Astrocyte (in vitro differentiated cells and primary cell): Measurements from ENCODE around the gene CFAP73. TPM values are rescaled to one million over a fixed set of nuclear protein-coding genes. Genes with fewer than 3 reads are reported as not detected.

ENCODE experiments used
- DNase-seq: peaks from one replicate; pipeline ENCODE4 v3.0.0-alpha.2; 2010; ENCODE audit warnings: low read depth
- FAIRE-seq: peaks from 2 replicates; lab custom pipeline; 2011; peaks lifted over from hg19 to GRCh38; lab: Jason Lieb, UNC
- H2AFZ ChIP-seq: 2 replicates; pipeline ENCODE4 v1.6.0; 2012; ENCODE audit warnings: low read depth, low read length, inconsistent platforms
- H3K27ac ChIP-seq: 2 replicates; pipeline ENCODE4 v1.5.1; 2011; ENCODE audit warnings: low read depth, low read length, inconsistent platforms
- H3K27me3 ChIP-seq: 2 replicates; pipeline ENCODE4 v1.6.0; 2011; ENCODE audit warnings: low read length, inconsistent platforms; ENCODE audit not compliant: insufficient read depth
- H3K36me3 ChIP-seq: 2 replicates; pipeline ENCODE4 v1.5.1; 2011; ENCODE audit warnings: low read length, inconsistent platforms; ENCODE audit not compliant: insufficient read depth
- H3K4me1 ChIP-seq: 2 replicates; pipeline ENCODE4 v1.5.1; 2011; ENCODE audit warnings: low read length, inconsistent platforms; ENCODE audit not compliant: insufficient read depth
- H3K4me2 ChIP-seq: 2 replicates; pipeline ENCODE4 v1.6.0; 2012; ENCODE audit warnings: low read length, inconsistent platforms
- H3K4me3 ChIP-seq: 2 replicates; pipeline ENCODE4 v1.5.1; 2011; ENCODE audit warnings: low read depth, mild to moderate bottlenecking, low read length, inconsistent platforms; ENCODE audit not compliant: insufficient read depth
- H3K79me2 ChIP-seq: 2 replicates; pipeline ENCODE4 v1.6.0; 2012; ENCODE audit warnings: mild to moderate bottlenecking, low read length, inconsistent platforms; ENCODE audit not compliant: insufficient read depth
- H3K9ac ChIP-seq: 2 replicates; pipeline ENCODE4 v1.6.0; 2012; ENCODE audit warnings: mild to moderate bottlenecking, low read length, inconsistent platforms
- H3K9me3 ChIP-seq: 2 replicates; pipeline ENCODE4 v1.5.1; 2012; ENCODE audit warnings: low read depth, mild to moderate bottlenecking, low read length, inconsistent platforms; ENCODE audit not compliant: insufficient read depth
- H4K20me1 ChIP-seq: 2 replicates; pipeline ENCODE4 v1.6.0; 2012; ENCODE audit warnings: low read length, inconsistent platforms; ENCODE audit not compliant: insufficient read depth
- H3K27ac Mint-ChIP-seq: one replicate; pipeline ENCODE4 v1.8.0; 2021; ENCODE audit warnings: mild to moderate bottlenecking, mixed read lengths; ENCODE audit not compliant: unreplicated experiment
- H3K27me3 Mint-ChIP-seq: one replicate; pipeline ENCODE4 v1.8.0; 2021; ENCODE audit warnings: low read depth, mixed read lengths; ENCODE audit not compliant: unreplicated experiment
- H3K36me3 Mint-ChIP-seq: one replicate; pipeline ENCODE4 v1.8.0; 2021; ENCODE audit warnings: low read depth, mixed read lengths; ENCODE audit not compliant: unreplicated experiment
- H3K4me1 Mint-ChIP-seq: one replicate; pipeline ENCODE4 v1.8.0; 2021; ENCODE audit warnings: low read depth, mixed read lengths; ENCODE audit not compliant: unreplicated experiment
- H3K4me3 Mint-ChIP-seq: one replicate; pipeline ENCODE4 v1.8.0; 2021; ENCODE audit warnings: mild to moderate bottlenecking, moderate library complexity, mixed read lengths; ENCODE audit not compliant: unreplicated experiment
- H3K9me3 Mint-ChIP-seq: one replicate; pipeline ENCODE4 v1.8.0; 2021; ENCODE audit warnings: mild to moderate bottlenecking, mixed read lengths; ENCODE audit not compliant: unreplicated experiment
- EZH2 ChIP-seq: IDR thresholded peaks from 2 replicates; pipeline ENCODE4 v1.6.1; 2012; ENCODE audit warnings: mild to moderate bottlenecking, low read length, inconsistent platforms; ENCODE audit not compliant: insufficient read depth
- total RNA-seq: library from RNA; stranded (reverse); gene quantifications from 2 replicates; pipeline ENCODE4 v1.2.1, GENCODE V29; 2021
- TF ChIP-seq, protein P1 (sequence below): IDR thresholded peaks from 2 replicates; pipeline ENCODE4 v1.5.1; 2011; ENCODE audit warnings: low read depth, mild to moderate bottlenecking, inconsistent platforms, low read length, moderate library complexity; ENCODE audit not compliant: insufficient read depth

Gene CFAP73
- total RNA-seq, 1 donor from 2014 or later: not detected

DNA sequence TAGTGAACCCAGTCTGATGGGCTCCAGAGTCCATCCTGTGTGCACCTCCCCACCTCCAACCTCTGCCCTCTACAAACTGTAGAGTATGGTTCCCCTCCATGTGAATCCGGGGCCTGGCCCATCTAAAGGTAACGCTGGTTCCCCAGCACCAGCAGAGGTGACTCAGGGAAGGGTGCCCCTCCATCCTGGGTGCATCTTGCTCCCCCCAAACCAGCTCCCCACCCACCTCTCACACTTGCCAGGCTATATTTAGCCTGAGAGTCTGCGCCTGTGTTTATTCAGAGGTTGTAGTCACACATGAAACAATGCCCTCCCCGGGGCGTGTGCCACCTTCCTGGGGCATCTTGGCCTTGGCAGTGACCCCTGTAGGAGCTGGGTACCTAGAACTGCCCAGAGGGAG, 40.2 kb upstream of the CFAP73 start:
- FAIRE-seq: no peak
- H3K4me1 ChIP-seq: no peaks in the 10 kb centered on the region
- no peak overlapping the region for H3K4me3 ChIP-seq
- Mint-ChIP-seq H3K36me3 (no peaks in the 10 kb centered on the region), H3K4me3 (no peak overlapping the region), H3K4me1 (no peaks in the 10 kb centered on the region), H3K9me3 (no peaks in the 10 kb centered on the region), H3K27me3 (peaks cover 68% of the 10 kb centered on the region), H3K27ac (no peak overlapping the region)
- H2AFZ ChIP-seq: no peak overlapping the region
- H3K4me2 ChIP-seq: no peak overlapping the region
- no peaks in the 10 kb centered on the region for H3K36me3 ChIP-seq
- H4K20me1 ChIP-seq: no peaks in the 10 kb centered on the region
- no peak for DNase-seq
- peaks cover 11% of the 10 kb centered on the region for H3K27me3 ChIP-seq
- H3K27ac ChIP-seq: no peak overlapping the region
- no peak overlapping the region for H3K9ac ChIP-seq
- no peak for TF ChIP-seq EZH2
- TF ChIP-seq, protein P1, sequence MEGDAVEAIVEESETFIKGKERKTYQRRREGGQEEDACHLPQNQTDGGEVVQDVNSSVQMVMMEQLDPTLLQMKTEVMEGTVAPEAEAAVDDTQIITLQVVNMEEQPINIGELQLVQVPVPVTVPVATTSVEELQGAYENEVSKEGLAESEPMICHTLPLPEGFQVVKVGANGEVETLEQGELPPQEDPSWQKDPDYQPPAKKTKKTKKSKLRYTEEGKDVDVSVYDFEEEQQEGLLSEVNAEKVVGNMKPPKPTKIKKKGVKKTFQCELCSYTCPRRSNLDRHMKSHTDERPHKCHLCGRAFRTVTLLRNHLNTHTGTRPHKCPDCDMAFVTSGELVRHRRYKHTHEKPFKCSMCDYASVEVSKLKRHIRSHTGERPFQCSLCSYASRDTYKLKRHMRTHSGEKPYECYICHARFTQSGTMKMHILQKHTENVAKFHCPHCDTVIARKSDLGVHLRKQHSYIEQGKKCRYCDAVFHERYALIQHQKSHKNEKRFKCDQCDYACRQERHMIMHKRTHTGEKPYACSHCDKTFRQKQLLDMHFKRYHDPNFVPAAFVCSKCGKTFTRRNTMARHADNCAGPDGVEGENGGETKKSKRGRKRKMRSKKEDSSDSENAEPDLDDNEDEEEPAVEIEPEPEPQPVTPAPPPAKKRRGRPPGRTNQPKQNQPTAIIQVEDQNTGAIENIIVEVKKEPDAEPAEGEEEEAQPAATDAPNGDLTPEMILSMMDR: no peak
- no peaks in the 10 kb centered on the region for H3K9me3 ChIP-seq
- H3K79me2 ChIP-seq: no peaks in the 10 kb centered on the region

DNA sequence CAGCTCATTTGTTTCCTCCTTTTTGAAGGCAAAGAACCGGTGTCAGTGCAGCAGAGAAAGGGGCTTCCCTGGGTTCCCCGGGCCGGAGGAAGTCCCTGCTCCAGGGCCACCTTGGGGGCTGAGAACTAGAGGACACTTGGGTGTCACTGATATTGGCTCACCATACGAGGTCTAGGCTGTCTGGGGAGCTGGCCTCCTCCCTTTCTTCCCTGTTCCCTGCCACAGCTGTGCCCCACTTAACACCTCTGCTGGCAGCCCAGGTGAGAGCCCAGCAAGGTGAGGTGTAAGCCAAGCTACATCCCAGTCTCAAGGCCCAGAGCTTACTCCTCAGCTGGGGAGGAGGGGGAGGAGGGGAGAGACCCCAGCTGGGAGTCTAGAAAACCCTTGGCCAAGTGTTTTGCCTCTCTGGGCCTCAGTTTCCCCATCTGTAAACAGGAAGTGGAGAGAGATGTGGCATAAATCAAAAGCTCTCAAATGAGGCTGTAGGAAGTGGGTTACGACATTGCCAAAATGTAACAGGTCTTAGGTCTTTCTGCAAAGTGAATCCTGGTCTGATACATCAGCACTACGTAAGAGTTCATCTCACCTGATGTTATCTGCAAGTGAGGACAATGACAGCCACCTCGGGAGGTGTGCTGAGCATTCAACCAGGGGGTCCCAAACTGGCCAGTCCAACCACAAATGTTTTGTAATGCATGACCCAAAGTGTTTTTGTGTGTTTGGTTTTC, 39.5 kb upstream of the CFAP73 start:
- no peak for FAIRE-seq
- H3K9me3 ChIP-seq: no peaks in the 10 kb centered on the region
- no peaks in the 10 kb centered on the region for H3K36me3 ChIP-seq
- no peak for DNase-seq
- H3K9ac ChIP-seq: no peak overlapping the region
- no peak overlapping the region for H3K4me3 ChIP-seq
- Mint-ChIP-seq H3K4me3 (no peak overlapping the region), H3K27me3 (peaks cover 62% of the 10 kb centered on the region), H3K36me3 (no peaks in the 10 kb centered on the region), H3K4me1 (no peaks in the 10 kb centered on the region), H3K27ac (no peak overlapping the region), H3K9me3 (no peaks in the 10 kb centered on the region)
- no peak overlapping the region for H3K4me2 ChIP-seq
- peaks cover 11% of the 10 kb centered on the region for H3K27me3 ChIP-seq
- H3K79me2 ChIP-seq: no peaks in the 10 kb centered on the region
- H3K27ac ChIP-seq: no peak overlapping the region
- TF ChIP-seq EZH2: no peak
- TF ChIP-seq, protein P1: no peak
- no peaks in the 10 kb centered on the region for H3K4me1 ChIP-seq
- H2AFZ ChIP-seq: no peak overlapping the region
- H4K20me1 ChIP-seq: no peaks in the 10 kb centered on the region

DNA sequence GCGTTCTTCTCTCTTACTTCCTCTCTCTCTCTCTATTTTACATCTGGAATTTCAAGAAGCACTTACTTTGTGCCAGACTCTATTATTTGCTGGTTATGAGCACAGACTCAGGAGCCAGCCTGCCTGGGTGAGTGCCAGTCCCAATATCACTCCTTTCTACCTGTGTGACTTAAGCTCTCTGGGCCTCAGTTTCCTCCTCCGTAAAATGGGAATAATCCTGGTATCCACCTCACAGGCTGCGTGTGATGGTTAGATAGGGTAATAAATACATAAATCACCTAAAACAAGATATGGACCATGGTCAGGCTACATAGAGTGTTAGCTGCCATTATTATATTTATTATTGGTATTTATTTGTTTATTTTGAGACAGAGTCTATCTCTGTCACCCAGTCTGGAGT, 38.3 kb upstream of the CFAP73 start:
- Histone ChIP-seq H3K9me3 (no peaks in the 10 kb centered on the region), H3K27me3 (peaks cover 8% of the 10 kb centered on the region), H3K9ac (no peak overlapping the region), H3K4me2 (no peak overlapping the region), H3K27ac (no peak overlapping the region), H3K79me2 (no peaks in the 10 kb centered on the region), H3K4me1 (no peaks in the 10 kb centered on the region), H3K36me3 (no peaks in the 10 kb centered on the region), H4K20me1 (no peaks in the 10 kb centered on the region), H3K4me3 (no peak overlapping the region), H2AFZ (no peak overlapping the region)
- no peak for TF ChIP-seq EZH2
- TF ChIP-seq, protein P1: no peak
- Mint-ChIP-seq H3K27me3 (peaks cover 59% of the 10 kb centered on the region), H3K36me3 (no peaks in the 10 kb centered on the region), H3K9me3 (no peaks in the 10 kb centered on the region), H3K4me3 (no peak overlapping the region), H3K4me1 (no peaks in the 10 kb centered on the region), H3K27ac (no peak overlapping the region)
- FAIRE-seq: no peak
- DNase-seq: no peak
